Smooth muscle cell (in vitro differentiated cells): ENCODE measurements around the gene SLBP. TPM values are rescaled to one million over a fixed set of nuclear protein-coding genes. Genes with fewer than 3 reads are reported as not detected.

Source experiments
- DNase-seq: peaks from one replicate; lab custom pipeline; 2025; ENCODE audit not compliant: unreplicated experiment; lab: John Stamatoyannopoulos, UW
- H2AFZ ChIP-seq: fragments of 200-600 bp; sonication (generic); 2 replicates; pipeline ENCODE4 v1.6.0; 2016; ENCODE audit warnings: antibody characterized with exemption, low read depth, mild to moderate bottlenecking
- H3F3A ChIP-seq: fragments of 200-600 bp; sonication (generic); 2 replicates; pipeline ENCODE4 v1.6.0; 2017; ENCODE audit warnings: antibody characterized with exemption, low read depth
- H3K27ac ChIP-seq: fragments of 200-600 bp; sonication (generic); 2 replicates; pipeline ENCODE4 v1.5.1; 2016; ENCODE audit warnings: low read depth, mild to moderate bottlenecking
- H3K27me3 ChIP-seq: fragments of 200-600 bp; sonication (generic); 2 replicates; pipeline ENCODE4 v1.6.1; 2016; ENCODE audit warnings: low read depth, mild to moderate bottlenecking
- H3K36me3 ChIP-seq: fragments of 200-600 bp; sonication (generic); 2 replicates; pipeline ENCODE4 v1.5.1; 2016; ENCODE audit warnings: low read depth
- H3K4me1 ChIP-seq: fragments of 200-600 bp; sonication (generic); 2 replicates; pipeline ENCODE4 v1.5.1; 2016; ENCODE audit warnings: low read depth
- H3K4me2 ChIP-seq: fragments of 200-600 bp; sonication (generic); 2 replicates; pipeline ENCODE4 v1.6.0; 2016; ENCODE audit warnings: mild to moderate bottlenecking
- H3K4me3 ChIP-seq: fragments of 200-600 bp; sonication (generic); 2 replicates; pipeline ENCODE4 v1.5.1; 2016; ENCODE audit warnings: mild to moderate bottlenecking
- H3K79me2 ChIP-seq: fragments of 200-600 bp; sonication (generic); 2 replicates; pipeline ENCODE4 v1.6.0; 2016; ENCODE audit warnings: low read depth, mild to moderate bottlenecking
- H3K9ac ChIP-seq: fragments of 200-600 bp; sonication (generic); 2 replicates; pipeline ENCODE4 v1.6.0; 2016; ENCODE audit warnings: low read depth
- H3K9me3 ChIP-seq: fragments of 200-600 bp; sonication (generic); replicated peaks from 2 replicates; pipeline ENCODE4 v1.5.1; 2016; ENCODE audit warnings: low read depth
- H4K20me1 ChIP-seq: fragments of 200-600 bp; sonication (generic); 2 replicates; pipeline ENCODE4 v1.6.0; 2016; ENCODE audit warnings: low read depth
- CTCF ChIP-seq: fragments of 200-600 bp; sonication (generic); IDR thresholded peaks from 2 replicates; pipeline ENCODE4 v1.5.1; 2017; ENCODE audit warnings: borderline replicate concordance, mild to moderate bottlenecking, antibody characterized with exemption; ENCODE audit not compliant: insufficient read depth, poor library complexity, severe bottlenecking
- WGBS: methylation state at CpG from one replicate; pipeline ENCODE4 v1.1.7; 2016; ENCODE audit warnings: low lambda C conversion rate; 5-methylcytosine and 5-hydroxymethylcytosine counted together
- polyA plus RNA-seq: library from polyadenylated mRNA; unstranded; fragments of >200 nt; fragmentation: Nextera tagmentation; extraction: Ambion mirVana; gene quantifications from 2 replicates; pipeline ENCODE4 v1.2.1, GENCODE V29; 2016
- total RNA-seq: library from RNA; depleted of rRNA; stranded (reverse); fragments of >200 nt; gene quantifications from 2 replicates; pipeline ENCODE4 v1.2.3, GENCODE V29; 2014

The SLBP gene
- total and polyA plus RNA-seq, 2 experiments from 2014 or later = 55.4 to 63.9 TPM

GRCh38 chr4:1711055-1711570 lies 1.0 kb downstream of the SLBP start:
- H3K27ac ChIP-seq = peak overlapping the region; percentile 97
- no peak for DNase-seq
- 17% methylated on average over 22 of the region's 22 CpGs for WGBS
- peaks cover 49% of the 10 kb centered on the region for H4K20me1 ChIP-seq
- H3K27me3 ChIP-seq = no peaks in the 10 kb centered on the region
- H3K9me3 ChIP-seq = no peaks in the 10 kb centered on the region
- TF ChIP-seq CTCF = no peak
- peaks cover 47% of the 10 kb centered on the region for H3K79me2 ChIP-seq
- no peaks in the 10 kb centered on the region for H3K36me3 ChIP-seq
- H3K9ac ChIP-seq = peak overlapping the region; percentile 96
- H3F3A ChIP-seq = peaks cover 7% of the 10 kb centered on the region
- peaks cover 17% of the 10 kb centered on the region for H3K4me1 ChIP-seq
- H3K4me2 ChIP-seq = peak overlapping the region; percentile 86
- peak overlapping the region; percentile 88 for H3K4me3 ChIP-seq
- H2AFZ ChIP-seq = peak overlapping the region; percentile 1

GRCh38 chr4:1708581-1708980 lies 3.5 kb downstream of the SLBP start:
- Histone ChIP-seq H3F3A (peaks cover 7% of the 10 kb centered on the region), H3K27me3 (no peaks in the 10 kb centered on the region), H3K36me3 (no peaks in the 10 kb centered on the region), H3K9me3 (no peaks in the 10 kb centered on the region), H3K27ac (no peak overlapping the region), H3K4me3 (no peak overlapping the region), H3K9ac (no peak overlapping the region), H3K4me2 (peak overlapping the region; percentile 48), H4K20me1 (peaks cover 74% of the 10 kb centered on the region), H2AFZ (no peak overlapping the region), H3K79me2 (peaks cover 71% of the 10 kb centered on the region), H3K4me1 (peaks cover 17% of the 10 kb centered on the region)
- DNase-seq = no peak
- WGBS = 43% methylated on average over 1 of the region's 1 CpG
- no peak for TF ChIP-seq CTCF

GRCh38 chr4:1706358-1706757 lies 5.8 kb downstream of the SLBP start:
- Histone ChIP-seq H3K79me2 (peaks cover 87% of the 10 kb centered on the region), H3K27me3 (no peaks in the 10 kb centered on the region), H3K9ac (no peak overlapping the region), H3K4me2 (no peak overlapping the region), H2AFZ (no peak overlapping the region), H3K9me3 (no peaks in the 10 kb centered on the region), H3K4me1 (peaks cover 17% of the 10 kb centered on the region), H4K20me1 (peaks cover 92% of the 10 kb centered on the region), H3K36me3 (no peaks in the 10 kb centered on the region), H3F3A (peaks cover 7% of the 10 kb centered on the region), H3K4me3 (no peak overlapping the region), H3K27ac (no peak overlapping the region)
- no peak for TF ChIP-seq CTCF
- DNase-seq = no peak
- WGBS = 94% methylated on average over 6 of the region's 6 CpGs

- 96% methylated on average over 6 of the region's 6 CpGs for WGBS
- H3K27ac ChIP-seq = no peak overlapping the region
- no peak for DNase-seq
- peaks cover 84% of the 10 kb centered on the region for H3K79me2 ChIP-seq
- no peaks in the 10 kb centered on the region for H3K36me3 ChIP-seq
- no peak overlapping the region for H3K4me2 ChIP-seq
- H3K4me3 ChIP-seq = no peak overlapping the region
- TF ChIP-seq CTCF = no peak
- no peak overlapping the region for H3K9ac ChIP-seq
- H3K9me3 ChIP-seq = no peaks in the 10 kb centered on the region
- no peak overlapping the region for H2AFZ ChIP-seq
- H3F3A ChIP-seq = peaks cover 7% of the 10 kb centered on the region
- no peaks in the 10 kb centered on the region for H3K27me3 ChIP-seq
- H4K20me1 ChIP-seq = peaks cover 92% of the 10 kb centered on the region
- H3K4me1 ChIP-seq = peaks cover 12% of the 10 kb centered on the region
These were observed 6.4 kb downstream of the SLBP start for GRCh38 chr4:1705732-1706131.
